GM11168 (cell line): ENCODE measurements around the gene TTLL5.
"Not testable (repeated sequence)": the region's sequence is repeated elsewhere in the genome, so short reads cannot be mapped to it uniquely, and the experiment has no call there.

ENCODE experiments used
- in situ Hi-C: fragments of 300-500 bp; cut with MboI; formaldehyde crosslinking; loops from one replicate; pipeline ENCODE4 v1.12.0; 2022; ENCODE audit warnings: low sequenced_read_pairs; ENCODE audit not compliant: unreplicated experiment

The TTLL5 gene

GRCh38 chr14:75822522-75823141 lies 161.6 kb downstream of the TTLL5 start:
- in situ Hi-C loops = no loop called here

- in situ Hi-C loops = no loop called here
Measured at GRCh38 chr14:75823334-75823733, 162.3 kb downstream of the TTLL5 start.

GRCh38 chr14:75824318-75824717 lies 163.3 kb downstream of the TTLL5 start:
- in situ Hi-C loops = no loop called here

- in situ Hi-C loops = no loop called here
Measured at GRCh38 chr14:75825147-75825592, 164.1 kb downstream of the TTLL5 start.

- in situ Hi-C loops = no loop called here
Measured at GRCh38 chr14:75826599-75826998, 165.6 kb downstream of the TTLL5 start.

- in situ Hi-C loops = no loop called here
Measured at GRCh38 chr14:75827331-75827730, 166.3 kb downstream of the TTLL5 start.

- in situ Hi-C loops = no loop called here
Measured at GRCh38 chr14:75829316-75829715, 168.3 kb downstream of the TTLL5 start.

GRCh38 chr14:75831455-75831854 lies 170.4 kb downstream of the TTLL5 start:
- in situ Hi-C loops = no loop called here

- in situ Hi-C loops = no loop called here
Measured at GRCh38 chr14:75831952-75832351, 170.9 kb downstream of the TTLL5 start.

GRCh38 chr14:75832621-75833297 lies 171.7 kb downstream of the TTLL5 start:
- in situ Hi-C loops = no loop called here

GRCh38 chr14:75833326-75834020 lies 172.4 kb downstream of the TTLL5 start:
- in situ Hi-C loops = no loop called here

- in situ Hi-C loops = no loop called here
Measured at GRCh38 chr14:75835156-75835725, 174.2 kb downstream of the TTLL5 start.

GRCh38 chr14:75835737-75836136 lies 174.7 kb downstream of the TTLL5 start:
- in situ Hi-C loops = no loop called here

GRCh38 chr14:75837151-75837787 lies 176.2 kb downstream of the TTLL5 start:
- in situ Hi-C loops = no loop called here

GRCh38 chr14:75840911-75841310 lies 179.9 kb downstream of the TTLL5 start:
- in situ Hi-C loops = no loop called here

- in situ Hi-C loops = no loop called here
Measured at GRCh38 chr14:75842551-75842950, 181.5 kb downstream of the TTLL5 start.

- in situ Hi-C loops = no loop called here
Measured at GRCh38 chr14:75844486-75844885, 183.4 kb downstream of the TTLL5 start.

GRCh38 chr14:75845136-75845804 lies 184.2 kb downstream of the TTLL5 start:
- in situ Hi-C loops = no loop called here

GRCh38 chr14:75846694-75847093 lies 185.6 kb downstream of the TTLL5 start:
- in situ Hi-C loops = not testable (repeated sequence)

GRCh38 chr14:75847584-75847983 lies 186.5 kb downstream of the TTLL5 start:
- in situ Hi-C loops = no loop called here
